Fibroblast of skin of right quadriceps (primary cell): Measurements from ENCODE around the gene SLC16A12.
"Not testable (repeated sequence)": the region's sequence is repeated elsewhere in the genome, so short reads cannot be mapped to it uniquely, and the experiment has no call there.

Experiments
- DNase-seq: peaks from one replicate; pipeline ENCODE4 v3.0.0-alpha.2; 2013

The SLC16A12 gene

DNA sequence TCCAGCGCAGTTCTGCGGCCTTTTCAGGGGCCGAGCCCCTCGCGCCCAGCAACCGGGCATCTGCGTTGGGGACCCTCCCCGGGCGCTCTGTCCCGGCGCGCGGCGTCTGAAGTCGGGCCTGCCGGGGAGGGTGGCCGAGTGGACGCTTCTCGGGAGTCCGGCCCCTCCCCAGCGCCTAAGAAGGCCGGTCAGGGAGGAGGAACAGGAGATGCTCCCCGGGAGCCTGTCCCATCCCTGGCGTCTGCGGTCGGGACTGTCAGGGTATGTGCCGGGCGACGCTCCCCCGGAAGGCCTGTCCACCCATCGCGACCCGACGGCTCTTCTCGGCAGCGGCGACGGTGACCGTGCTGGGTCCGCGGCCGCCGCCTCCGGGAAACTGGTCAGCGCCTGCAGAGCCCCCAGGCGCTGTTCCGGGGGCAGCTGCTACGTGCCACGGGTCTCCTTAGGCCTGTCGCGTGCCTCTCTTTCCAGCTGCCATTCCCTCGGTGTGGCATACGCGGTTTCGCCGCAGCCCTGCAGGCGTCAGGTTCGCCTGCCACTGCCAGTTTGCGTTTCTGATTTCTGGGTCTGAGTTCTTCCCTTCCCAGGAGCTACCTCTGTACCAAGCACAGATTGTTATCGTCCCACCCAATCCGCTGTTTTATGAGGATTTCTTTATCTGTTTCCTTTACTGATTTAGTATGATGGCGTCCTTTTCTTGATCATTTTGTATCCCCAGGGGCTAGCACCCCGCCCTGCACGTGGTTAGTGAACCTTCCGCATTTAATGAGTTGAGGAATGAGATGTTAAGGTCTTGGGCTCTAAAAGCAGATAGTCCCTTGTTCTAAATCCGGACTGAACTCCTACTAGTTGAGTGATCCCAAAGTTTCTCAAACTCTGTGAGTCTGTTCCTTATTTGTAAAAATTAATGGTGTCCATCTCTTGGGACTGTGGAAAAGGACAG, 120.2 kb downstream of the SLC16A12 start:
- DNase-seq, result peak; percentile 51

DNA sequence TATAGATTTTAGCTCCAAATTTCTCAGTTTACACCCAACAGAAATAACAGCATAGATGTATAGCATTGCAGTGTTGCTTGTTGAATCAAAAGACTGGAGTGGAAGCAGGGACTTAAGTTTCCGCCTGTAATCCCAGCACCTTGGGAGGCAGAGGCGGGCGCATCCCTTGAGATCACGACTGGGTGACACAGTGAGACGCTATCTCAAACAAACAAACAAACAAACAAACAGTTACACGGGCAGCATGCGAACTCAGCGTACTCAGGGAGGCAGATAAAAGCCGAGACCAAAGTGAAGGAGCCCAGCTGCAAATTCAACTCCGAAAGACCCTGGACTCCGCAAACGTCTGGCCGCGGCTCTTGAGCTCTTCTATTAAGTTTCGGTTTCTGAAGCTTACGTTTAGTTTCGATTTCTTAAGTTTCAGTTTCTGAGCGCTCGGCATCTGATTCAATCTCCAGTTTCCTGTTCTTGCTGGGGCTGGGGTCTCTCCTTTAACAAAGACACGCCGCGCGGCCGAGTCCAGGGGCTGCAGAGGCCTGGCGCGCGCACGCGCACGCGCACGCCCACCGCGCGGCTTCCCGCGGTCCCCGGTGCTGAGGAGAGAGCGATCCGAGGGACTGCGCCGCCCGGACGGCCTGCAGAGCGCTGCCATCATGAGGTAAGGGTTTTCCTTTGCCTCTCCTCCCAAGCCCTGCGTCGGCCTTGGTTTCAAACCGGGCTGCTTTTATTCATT, 121.1 kb downstream of the SLC16A12 start, which contains the start of gene IFIT5:
IFIT5 (plus strand) TSS at position 423 of the 733 bp plus-strand sequence; CDS start at position 654, 231 bp downstream.
- DNase-seq, result peak; percentile 73

DNA sequence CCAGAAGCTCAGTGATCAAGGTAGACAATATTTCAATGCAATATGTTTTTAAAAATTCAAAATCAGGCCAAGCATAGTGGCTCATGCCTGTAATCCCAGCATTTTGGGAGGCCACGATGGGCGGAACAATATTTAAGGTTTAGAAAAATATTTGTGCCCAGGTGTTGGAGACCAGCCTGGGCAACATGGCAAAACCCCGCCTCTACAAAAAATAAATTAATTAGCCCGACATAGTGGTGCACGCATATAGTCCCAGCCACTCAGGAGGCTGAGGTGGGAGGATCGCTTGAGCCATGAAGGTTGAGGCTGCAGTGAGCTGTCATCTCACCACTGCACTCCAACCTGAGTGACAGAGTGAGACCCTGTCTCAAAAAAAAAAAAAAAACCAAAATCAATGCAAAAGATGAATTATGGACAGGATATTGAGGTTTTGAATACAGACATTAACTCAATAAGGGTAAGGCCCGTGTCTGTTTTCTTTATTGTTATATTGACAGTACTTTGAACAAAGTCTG, 121.9 kb downstream of the SLC16A12 start:
- no peak for DNase-seq

DNA sequence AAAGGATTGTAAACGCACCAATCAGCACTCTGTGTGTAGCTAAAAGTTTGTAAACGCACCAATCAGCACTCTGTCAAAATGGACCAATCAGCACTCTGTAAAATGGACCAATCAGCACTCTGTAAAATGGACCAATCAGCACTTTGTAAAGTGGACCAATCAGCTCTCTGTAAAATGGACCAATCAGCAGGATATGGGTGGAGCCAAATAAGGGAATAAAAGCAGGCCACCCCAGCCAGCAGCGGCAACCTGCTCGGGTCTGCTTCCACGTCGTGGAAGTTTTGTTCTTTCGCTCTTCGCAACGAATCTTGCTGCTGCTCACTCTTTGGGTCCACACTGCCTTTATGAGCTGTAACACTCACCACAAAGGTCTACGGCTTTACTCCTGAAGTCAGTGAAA, 123.1 kb downstream of the SLC16A12 start:
- not testable (repeated sequence) for DNase-seq

DNA sequence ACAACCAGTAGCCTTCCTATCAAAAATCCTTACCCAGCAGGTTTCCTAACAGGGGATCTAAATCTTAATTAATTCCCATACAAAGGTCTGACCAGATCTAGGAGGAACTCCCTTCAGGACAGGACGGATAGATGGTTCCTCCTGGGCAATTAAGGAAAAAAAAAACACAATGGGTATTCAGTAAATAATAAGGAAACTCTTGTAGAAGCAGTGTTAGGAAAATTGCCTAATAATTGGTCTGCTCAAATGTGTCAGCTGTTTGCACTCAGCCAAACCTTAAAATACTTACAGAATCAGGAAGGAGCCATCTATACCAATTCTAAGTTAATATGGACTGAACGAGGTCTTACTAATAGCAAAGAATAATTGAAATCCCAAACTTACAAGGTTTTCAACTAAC, 124.3 kb downstream of the SLC16A12 start:
- DNase-seq, result not testable (repeated sequence)

DNA sequence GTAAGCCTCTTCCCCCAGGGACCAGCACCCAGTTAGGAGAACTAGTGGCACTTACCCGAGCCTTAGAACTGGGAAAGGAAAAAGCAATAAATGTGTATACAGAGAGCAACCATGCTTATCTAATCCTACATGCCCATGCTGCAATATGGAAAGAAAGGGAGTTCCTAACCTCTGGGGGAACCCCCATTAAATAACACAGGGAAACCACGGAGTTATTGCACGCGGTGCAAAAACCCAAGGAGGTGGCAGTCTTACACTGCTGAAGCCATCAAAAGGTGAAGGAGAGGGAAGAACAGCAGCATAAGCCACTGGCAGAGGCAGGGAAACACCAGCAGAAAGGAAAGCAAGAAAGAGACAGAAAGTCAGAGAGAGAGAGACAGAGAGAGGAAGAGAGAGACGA, 124.8 kb downstream of the SLC16A12 start:
- DNase-seq, result not testable (repeated sequence)

DNA sequence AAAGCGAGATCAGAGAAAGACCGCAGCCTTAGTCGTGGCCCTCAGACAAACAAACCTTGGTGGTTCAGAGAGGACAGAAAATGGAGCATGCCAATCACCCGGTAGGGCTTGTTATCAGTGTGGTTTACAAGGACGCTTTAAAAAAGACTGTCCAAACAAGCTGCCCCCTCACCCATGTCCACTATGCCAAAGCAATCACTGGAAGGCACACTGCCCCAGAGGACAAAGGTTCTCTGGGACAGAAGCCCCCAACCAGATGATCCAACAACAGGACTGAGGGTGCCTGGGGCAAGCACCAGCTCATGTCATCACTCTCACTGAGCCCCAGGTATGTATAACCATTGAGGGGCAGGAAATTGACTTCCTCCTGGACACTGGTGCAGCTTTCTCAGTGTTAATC, 126.1 kb downstream of the SLC16A12 start:
- not testable (repeated sequence) for DNase-seq

DNA sequence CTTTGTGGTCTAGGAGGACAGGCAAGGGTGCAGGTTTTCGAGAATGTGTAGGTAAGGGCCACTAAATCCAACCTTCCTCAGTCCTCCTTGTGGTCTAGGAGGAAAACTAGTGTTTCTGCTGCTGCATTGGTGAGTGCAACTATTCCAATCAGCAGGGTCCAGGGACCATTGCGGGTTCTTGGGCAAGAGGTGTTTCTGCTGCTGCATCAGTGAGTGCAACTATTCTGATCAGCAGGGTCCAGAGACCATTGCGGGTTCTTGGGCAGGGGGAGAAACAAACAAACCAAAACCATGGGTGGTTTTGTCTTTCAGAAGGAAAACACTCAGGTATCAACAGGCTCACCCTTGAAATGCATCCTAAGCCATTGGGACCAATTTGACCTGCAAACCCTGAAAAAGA, 127.6 kb downstream of the SLC16A12 start:
- not testable (repeated sequence) for DNase-seq

DNA sequence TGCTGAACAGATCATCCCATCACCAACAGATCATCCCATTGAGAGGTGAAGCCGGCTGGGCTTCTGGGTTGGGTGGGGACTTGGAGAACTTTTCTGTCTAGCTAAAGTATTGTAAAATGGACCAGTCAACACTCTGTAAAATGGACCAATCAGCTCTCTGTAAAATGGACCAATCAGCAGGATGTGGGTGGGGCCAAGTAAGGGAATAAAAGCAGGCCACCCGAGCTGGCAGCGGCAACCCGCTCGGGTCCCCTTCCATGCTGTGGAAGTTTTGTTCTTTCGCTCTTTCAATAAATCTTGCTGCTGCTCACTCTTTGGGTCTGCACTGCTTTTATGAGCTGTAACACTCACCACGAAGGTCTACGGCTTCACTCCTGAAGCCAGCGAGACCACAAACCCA, 129.2 kb downstream of the SLC16A12 start:
- not testable (repeated sequence) for DNase-seq

DNA sequence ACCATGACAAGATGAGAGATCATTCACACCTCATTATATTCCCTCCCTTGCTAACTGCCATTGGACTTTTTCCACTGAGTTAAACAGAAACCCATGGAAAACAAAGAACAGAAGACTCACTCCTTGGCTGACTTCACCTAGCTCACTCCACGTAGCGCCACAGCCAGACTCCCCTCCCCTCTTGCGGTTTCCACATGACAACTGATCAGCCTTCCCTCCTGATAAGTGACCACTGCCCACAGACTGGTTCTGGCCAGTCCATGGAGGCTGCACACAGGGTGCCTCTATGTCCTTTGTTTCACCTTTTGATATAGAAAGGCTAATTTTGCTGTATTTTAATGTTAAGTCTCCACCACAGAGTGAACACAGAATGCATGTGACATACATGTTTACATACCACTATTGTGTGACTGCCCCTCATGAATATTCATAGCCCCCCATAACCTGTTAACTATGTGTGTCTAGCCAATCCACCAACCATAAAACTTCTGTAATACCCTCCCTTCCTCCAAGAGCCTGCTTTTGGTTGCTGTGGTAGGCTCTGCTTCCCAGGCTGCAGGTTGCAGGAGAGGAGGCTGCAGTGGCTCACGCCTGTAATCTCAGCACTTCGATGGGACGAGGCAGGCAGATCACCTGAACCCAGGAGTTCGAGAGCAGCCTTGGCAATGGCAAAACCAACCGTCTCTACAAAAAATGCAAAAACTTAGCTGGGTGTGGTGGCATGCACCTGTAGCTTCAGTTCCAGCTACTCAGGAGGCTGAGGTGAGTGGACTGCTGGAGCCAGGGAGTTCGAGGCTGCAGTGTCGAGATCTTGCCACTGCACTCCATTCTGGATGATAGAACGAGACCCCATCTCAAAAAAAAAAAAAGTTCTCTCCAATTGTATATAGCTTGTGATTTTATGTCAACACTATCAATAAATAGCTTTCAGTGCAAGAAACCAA, 131.0 kb downstream of the SLC16A12 start:
- no peak for DNase-seq

DNA sequence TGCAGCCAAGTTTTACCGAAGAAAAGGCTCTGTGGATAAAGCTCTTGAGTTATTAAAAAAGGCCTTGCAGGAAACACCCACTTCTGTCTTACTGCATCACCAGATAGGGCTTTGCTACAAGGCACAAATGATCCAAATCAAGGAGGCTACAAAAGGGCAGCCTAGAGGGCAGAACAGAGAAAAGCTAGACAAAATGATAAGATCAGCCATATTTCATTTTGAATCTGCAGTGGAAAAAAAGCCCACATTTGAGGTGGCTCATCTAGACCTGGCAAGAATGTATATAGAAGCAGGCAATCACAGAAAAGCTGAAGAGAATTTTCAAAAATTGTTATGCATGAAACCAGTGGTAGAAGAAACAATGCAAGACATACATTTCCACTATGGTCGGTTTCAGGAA, 132.4 kb downstream of the SLC16A12 start:
- DNase-seq, result no peak

DNA sequence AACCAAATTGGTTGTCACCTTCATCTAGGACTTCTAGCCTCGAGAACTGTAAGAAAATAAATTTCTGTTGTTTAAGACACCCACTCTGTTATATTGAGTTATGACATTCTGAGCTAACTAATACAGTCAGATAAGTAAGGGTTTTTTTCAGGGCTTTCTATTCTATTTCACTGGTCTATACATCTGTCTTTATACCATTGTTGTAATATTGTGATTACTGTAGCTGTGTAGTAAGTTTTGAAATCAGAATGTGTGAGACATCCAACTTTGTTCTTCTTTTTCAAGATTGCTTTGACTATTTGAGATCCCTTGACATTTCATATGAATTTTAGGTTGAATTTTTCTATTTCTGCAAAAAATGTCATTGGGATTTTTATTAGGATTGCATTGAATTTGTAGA, 135.4 kb downstream of the SLC16A12 start:
- no peak for DNase-seq

DNA sequence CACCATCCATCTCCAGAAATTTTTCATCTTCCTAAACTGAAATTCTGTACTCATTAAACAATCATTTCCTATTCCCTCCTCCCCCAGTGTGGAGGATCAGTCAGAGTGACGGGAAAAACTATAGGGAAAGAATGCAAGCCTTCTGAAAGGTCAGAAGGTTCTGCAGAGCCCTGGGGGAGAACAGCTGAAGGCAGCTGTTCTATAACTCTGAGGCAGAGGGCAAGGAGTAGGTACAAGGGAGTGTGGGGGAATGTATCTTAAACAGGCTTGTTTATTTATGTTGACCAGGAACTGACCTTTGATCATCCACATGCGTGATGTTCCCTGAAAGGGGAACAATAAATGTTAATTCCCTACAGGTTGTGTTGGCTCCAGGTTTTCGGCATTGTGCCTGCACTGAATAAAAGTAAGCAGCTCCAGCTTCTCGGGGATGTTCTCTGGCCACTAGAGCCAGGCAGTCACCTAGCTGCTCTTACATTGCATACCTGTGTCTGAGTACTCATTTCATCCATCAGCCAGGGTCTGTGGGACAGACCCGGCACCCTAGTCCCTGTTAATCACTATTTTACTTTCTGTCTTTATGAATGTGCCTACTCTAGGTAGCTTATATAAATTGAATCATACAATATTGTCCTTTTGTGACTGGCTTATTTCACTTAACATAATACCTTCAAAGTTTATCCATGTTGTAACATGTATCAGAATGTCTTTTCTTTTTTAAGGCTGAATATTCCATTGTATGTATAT, 137.2 kb downstream of the SLC16A12 start:
- DNase-seq, result peak; percentile 62

DNA sequence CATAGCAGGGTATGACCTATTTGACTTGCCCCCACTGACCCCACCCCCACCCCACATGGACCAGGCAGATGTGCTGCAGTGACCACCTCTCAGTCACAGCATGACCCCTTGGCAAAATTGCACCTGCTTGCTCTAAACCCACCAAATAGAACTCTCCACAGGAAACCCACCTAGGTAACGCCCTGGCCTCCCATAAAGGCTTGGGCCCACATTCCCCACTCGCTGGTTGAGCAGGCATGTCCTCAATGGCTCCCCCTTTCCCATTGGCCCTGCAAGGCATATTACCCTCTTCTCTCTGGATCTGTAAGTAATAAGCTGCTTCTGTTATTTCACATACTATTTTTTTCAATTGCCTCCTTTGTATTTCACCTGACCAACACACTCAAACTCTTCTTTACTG, 140.3 kb downstream of the SLC16A12 start:
- DNase-seq, result no peak

DNA sequence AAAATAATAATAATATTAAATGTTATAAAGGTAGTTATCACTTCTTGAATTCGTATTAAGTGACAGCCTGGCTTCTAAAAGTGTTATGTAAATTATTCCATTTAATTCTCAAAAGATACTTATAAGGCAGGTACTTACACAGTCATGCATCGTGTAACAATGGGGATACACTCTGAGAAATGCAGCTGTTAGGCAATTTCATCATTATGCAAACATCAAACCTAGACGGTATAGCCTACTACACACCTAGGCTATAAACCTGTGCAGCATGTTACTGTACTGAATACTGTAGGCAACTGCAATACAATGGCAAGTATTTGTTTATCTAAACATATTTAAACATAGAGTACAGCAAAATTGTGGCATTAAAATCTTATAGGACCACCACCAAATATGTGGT, 141.5 kb downstream of the SLC16A12 start:
- DNase-seq, result no peak

DNA sequence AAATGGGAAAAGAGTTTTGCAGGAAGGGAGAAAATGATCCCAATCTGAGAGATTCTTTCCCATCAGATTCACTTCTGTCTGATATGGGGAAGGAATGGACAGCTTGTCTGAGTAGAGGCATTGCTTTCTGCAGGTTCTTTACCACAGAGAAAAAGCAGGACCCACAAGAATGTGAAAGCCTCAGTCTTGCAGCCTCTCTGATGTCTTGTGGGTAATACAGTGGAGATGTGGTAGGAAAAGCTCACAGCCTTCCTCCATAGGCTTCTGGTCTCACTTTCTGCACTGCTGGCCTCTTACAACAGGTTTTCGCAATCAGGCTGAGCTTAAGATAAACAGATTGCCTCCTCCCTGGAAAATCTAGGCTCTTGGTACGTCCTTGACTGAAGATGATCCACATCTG, 142.4 kb downstream of the SLC16A12 start:
- DNase-seq, result peak; percentile 84

DNA sequence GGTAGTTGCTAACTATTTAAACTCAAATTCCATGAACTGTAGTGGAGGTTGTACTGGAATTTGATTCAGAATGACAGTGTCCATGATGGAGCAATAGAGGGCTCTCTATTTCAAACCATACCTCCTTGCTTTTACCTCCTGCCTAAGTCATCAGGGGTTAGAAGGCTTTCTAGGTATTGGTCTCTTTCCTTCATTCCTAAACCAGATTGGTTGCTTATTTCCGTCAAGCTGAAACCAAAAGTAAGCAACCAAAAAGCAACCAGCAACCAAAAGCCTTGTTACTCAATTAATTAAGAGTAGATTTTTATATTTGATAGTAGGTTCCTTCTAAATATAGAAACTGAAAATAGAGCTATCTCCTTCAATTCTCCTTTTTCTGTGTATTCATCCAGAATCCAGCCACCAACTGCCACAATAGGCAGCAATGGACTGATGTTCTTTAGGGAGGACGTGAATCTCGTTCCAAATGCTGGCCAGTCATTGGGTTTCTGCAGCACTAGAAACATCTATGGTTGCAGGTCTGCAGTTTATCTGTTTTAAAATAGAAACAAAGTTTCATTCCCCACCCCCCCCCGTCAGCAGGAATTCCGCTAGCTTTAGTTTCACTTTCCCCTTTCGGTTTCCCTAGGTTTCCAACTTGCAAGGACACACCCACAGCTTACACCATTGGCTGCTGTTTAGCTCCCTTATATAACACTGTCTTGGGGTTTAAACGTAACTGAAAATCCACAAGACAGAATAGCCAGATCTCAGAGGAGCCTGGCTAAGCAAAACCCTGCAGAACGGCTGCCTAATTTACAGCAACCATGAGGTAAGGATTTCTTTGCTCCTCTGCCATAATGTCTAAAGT, 143.3 kb downstream of the SLC16A12 start, which contains the start of gene IFIT1:
IFIT1 (plus strand) TSS at position 717 of the 850 bp plus-strand sequence; CDS start at position 807, 90 bp downstream.
- DNase-seq, result peak; percentile 86

DNA sequence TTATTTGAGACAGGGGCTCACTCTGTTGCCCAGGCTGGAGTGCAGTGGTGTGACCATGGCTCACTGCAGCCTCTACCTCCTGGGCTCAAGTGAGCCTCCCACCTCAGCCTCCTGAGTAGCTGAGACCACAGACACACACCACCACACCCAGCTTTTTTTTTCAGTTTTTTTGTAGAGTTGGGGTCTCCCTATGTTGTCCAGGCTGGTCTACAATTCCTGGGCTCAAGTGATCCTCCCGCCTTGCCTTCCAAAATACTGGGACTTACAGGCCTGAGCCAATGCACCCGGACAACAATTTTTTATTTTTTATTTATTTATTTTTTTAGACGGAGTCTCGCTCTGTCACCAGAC, 144.2 kb downstream of the SLC16A12 start:
- DNase-seq, result not testable (repeated sequence)

DNA sequence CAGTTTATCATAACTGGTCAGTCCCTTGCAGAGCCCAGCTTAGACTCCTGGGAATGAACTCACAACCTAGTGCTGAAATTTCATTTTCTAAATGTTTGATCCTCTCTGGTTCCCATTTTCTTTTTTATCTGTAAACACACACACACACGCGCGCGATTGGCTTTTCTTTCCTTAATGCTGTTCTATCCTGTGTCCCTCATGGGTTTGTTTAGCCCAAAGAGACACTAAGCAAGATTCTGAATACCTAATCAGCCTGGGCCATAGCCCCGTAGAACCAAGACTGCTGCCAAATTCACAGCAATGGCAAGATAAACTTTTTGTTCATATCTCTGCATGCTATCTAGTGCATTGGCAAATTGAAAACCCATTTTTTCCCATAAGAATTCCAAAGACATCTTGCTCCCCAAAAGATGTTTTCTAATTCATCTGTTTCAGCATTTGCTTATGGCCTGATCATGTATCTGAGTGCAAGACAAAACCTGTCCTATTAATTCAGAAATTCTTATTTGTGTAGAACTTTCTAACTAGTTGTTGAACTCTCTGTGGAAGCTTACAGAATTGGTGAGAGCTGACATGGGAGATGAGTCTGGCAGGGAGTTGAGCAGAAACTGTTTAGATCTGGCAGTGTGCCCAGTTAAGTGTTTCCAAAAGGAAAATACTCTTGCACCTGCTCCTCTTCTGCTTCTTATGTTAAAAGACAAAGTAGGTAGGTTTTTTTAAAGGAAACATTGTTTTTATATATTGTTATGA, 144.7 kb downstream of the SLC16A12 start:
- no peak for DNase-seq

DNA sequence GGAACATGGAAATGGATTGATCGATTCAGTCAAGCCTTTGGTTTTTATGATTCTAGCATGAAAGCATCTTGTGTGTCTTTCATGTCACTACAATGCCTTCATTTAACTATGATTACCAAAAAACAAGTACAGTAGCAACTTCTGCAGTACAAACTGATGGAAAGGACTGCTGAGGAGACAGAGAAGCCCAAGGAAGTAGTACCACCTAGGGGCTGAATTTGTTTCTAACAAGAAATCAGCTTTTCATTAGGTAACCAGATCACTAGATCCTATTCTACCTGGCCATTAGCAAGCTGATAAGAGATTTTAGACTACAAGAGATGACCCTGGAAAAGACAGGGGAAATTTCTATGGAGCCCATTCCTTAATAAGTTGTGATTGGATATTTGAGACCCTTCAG, 146.1 kb downstream of the SLC16A12 start:
- DNase-seq, result peak; percentile 35
